ENCODE data around the gene COX17. TPM values are rescaled to one million over a fixed set of nuclear protein-coding genes. Genes with fewer than 3 reads are reported as not detected.

The COX17 gene
- total RNA-seq, result 10.7 and 12.5 TPM in 2 replicates

DNA sequence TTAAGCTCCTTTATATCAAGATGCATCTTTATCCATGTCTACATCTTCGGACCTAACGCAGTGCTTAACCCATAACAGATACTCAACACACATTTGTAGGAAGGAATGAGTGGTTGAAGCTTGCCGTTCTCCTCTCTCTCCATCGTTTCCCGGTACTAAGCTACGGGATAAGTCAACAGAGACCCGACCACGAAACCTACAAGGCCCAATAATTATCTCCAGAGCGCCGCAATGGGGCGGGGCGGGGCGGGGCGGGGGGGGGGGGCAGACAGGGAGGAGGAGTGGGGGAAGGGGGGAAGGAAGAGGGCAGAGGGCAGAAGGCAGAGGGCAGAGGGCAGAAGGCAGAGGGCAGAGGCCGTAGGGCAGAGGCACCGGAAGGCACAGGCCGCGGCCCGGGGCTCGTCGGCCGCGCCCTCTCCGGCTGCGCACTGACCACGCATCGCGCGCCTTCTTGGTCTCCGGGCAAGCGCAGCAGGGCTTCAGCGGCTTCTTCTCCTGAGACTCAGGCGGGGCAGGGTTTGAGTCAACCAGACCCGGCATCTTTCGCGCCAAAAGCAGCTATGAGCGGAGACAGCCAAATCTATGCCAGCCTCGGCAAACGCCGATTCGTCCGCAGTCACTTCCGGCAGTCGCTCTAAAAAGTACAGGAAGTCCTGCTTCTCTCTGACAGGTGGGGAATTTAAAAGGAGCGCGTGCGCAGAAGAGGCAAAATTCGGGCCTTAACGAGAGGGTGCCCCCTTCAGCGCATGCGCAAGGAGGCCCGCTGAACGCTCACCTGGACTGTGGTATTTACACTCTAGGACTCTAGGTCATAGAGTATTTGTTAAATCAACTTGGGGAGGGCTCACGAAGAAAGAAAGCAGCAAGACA is at the start of gene COX17:
COX17 (minus strand) TSS at position 636 of the 870 bp plus-strand sequence; CDS start at position 540, 96 bp downstream.

GRCh38 chr3:119702530-119703527 is 25.6 kb upstream of the COX17 start, which contains the start of gene CFAP91:
Gene CFAP91, plus strand, starts transcription at chr3:119703022. Its CDS starts 77 bp downstream, at chr3:119703099.

DNA sequence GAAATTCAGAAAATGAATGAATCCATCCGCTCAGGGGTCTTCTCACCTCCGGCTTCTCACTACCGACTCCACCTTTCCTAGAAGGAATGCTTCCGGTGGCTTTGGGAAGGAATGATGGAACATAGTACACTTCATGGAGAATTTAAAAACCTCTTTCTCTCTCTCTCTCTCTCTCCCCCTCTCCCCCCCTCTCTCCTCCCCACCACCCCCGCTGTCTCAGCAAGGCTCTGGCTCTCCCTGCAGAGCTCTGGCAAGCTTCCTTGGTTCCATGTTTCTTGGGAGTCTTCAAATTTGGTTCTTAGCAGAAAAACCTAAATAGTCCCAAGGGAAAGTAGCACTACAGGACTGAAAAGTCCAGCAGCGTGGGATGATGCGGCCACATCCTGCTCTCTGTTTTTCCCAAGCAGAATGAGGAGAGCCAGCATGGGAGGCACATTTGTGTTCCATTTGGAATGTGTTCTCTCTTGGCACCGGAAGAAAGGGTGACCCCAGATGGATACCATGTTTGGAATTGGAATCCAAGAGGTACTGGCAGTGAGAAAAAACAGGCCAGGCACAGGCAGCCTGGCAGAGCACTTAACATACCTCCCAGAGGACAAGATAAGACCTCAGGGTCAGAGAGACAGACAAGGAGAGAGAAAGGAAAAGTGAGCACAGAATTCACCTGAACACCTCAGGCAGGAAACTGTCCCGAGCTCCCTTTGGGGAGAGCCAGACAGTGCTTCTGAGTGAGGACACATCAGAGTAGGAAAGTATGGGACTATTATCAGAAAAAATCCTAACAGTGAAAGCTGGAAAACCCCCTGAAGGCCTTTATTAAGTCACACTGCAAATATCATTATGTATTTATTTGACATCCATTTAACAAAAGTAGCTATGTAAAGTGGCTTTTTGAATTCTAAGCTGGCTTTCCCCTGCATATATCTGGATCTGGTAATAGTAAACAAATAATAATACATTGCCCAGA is 16.4 kb downstream of the COX17 start, which contains the start of gene POPDC2:
POPDC2 (minus strand) TSS at position 116 of the 967 bp plus-strand sequence. CDS start 166 bp downstream, outside the sequence.

Other genes with a start within 250 kb of the COX17 start
- 92.5 and 126 TPM in 2 replicates for gene TMEM39A, start 213.8 kb downstream of the COX17 start, total RNA-seq
- gene POGLUT1, start 208.4 kb downstream of the COX17 start, total RNA-seq, result 39.1 and 55.5 TPM in 2 replicates
- gene TIMMDC1, start 178.9 kb downstream of the COX17 start, total RNA-seq, result 51.8 and 69.5 TPM in 2 replicates
- under 0.01 and 0.09 TPM in 2 replicates for gene CD80, start 117.8 kb downstream of the COX17 start, total RNA-seq
- 1.8 and 6.1 TPM in 2 replicates for gene ADPRH, start 97.9 kb downstream of the COX17 start, total RNA-seq
- 0.30 and 0.32 TPM in 2 replicates for gene PLA1A, start 79.5 kb downstream of the COX17 start, total RNA-seq
- 0.59 and 1.8 TPM in 2 replicates for gene POPDC2, start 16.8 kb downstream of the COX17 start, total RNA-seq
- gene CFAP91, start 25.6 kb upstream of the COX17 start, total RNA-seq, result 1.8 TPM in 1 of 2 replicates, not detected in the other
- gene NR1I2, start 104.7 kb upstream of the COX17 start, total RNA-seq, result 0.14 TPM in 1 of 2 replicates, not detected in the other